Loucy (cell line): Measurements from ENCODE around the gene SLC16A4.

Source experiments
- H2AFZ ChIP-seq: fragments of 200-600 bp; sonication (generic); 2 replicates; pipeline ENCODE4 v1.6.0; 2016; ENCODE audit warnings: antibody characterized with exemption, mild to moderate bottlenecking, low read length, moderate library complexity
- H3F3A ChIP-seq: fragments of 200-600 bp; 2 replicates; pipeline ENCODE4 v1.6.0; 2016; ENCODE audit warnings: antibody characterized with exemption, low read depth, mild to moderate bottlenecking
- H3K27me3 ChIP-seq: fragments of 200-600 bp; sonication (generic); 2 replicates; pipeline ENCODE4 v1.6.1; 2014; ENCODE audit warnings: low read length, mild to moderate bottlenecking; ENCODE audit not compliant: insufficient read depth, poor library complexity, severe bottlenecking
- H3K36me3 ChIP-seq: fragments of 200-600 bp; sonication (generic); 2 replicates; pipeline ENCODE4 v1.6.1; 2016; ENCODE audit warnings: low read length; ENCODE audit not compliant: insufficient read depth
- H3K4me1 ChIP-seq: fragments of 200-600 bp; sonication (generic); 2 replicates; pipeline ENCODE4 v1.5.1; 2014; ENCODE audit warnings: low read length, mild to moderate bottlenecking; ENCODE audit not compliant: insufficient read depth, poor library complexity, severe bottlenecking
- H3K4me2 ChIP-seq: fragments of 200-600 bp; sonication (generic); 2 replicates; pipeline ENCODE4 v1.6.0; 2014; ENCODE audit warnings: antibody characterized with exemption, low read length, low read depth, mild to moderate bottlenecking; ENCODE audit not compliant: poor library complexity, severe bottlenecking
- H3K4me3 ChIP-seq: fragments of 200-600 bp; sonication (generic); 2 replicates; pipeline ENCODE4 v1.5.1; 2014; ENCODE audit warnings: low read length, mild to moderate bottlenecking, mixed read lengths; ENCODE audit not compliant: poor library complexity, severe bottlenecking
- H3K79me2 ChIP-seq: fragments of 200-600 bp; sonication (generic); 2 replicates; pipeline ENCODE4 v1.6.1; 2014; ENCODE audit warnings: low read length; ENCODE audit not compliant: insufficient read depth
- H3K9ac ChIP-seq: fragments of 200-600 bp; sonication (generic); 2 replicates; pipeline ENCODE4 v1.6.0; 2014; ENCODE audit warnings: mild to moderate bottlenecking, low read depth, low read length, moderate library complexity; ENCODE audit not compliant: poor library complexity, severe bottlenecking
- H3K9me2 ChIP-seq: fragments of 200-600 bp; sonication (generic); replicated peaks from 2 replicates; pipeline ENCODE4 v1.6.1; 2016; ENCODE audit warnings: low read depth, low read length, mixed read lengths
- H3K9me3 ChIP-seq: fragments of 200-600 bp; sonication (generic); 2 replicates; pipeline ENCODE4 v1.6.1; 2014; ENCODE audit warnings: mild to moderate bottlenecking, antibody characterized with exemption, low read length, low read depth; ENCODE audit not compliant: insufficient read depth
- H4K20me1 ChIP-seq: fragments of 200-600 bp; sonication (generic); 2 replicates; pipeline ENCODE4 v1.6.0; 2014; ENCODE audit warnings: antibody characterized with exemption, low read length, mild to moderate bottlenecking; ENCODE audit not compliant: insufficient read depth, poor library complexity, severe bottlenecking
- EZH2phosphoT487 ChIP-seq: fragments of 200-600 bp; IDR thresholded peaks from 2 replicates; pipeline ENCODE4 v1.6.1; 2018; ENCODE audit warnings: antibody characterized with exemption, mild to moderate bottlenecking, moderate library complexity, borderline replicate concordance
- TF ChIP-seq, protein P1 (sequence below): fragments of 200-600 bp; sonication (generic); conservative IDR thresholded peaks from 2 replicates; pipeline ENCODE4 v1.5.1; 2014; ENCODE audit warnings: mild to moderate bottlenecking, antibody characterized with exemption, low read length

Gene SLC16A4

DNA sequence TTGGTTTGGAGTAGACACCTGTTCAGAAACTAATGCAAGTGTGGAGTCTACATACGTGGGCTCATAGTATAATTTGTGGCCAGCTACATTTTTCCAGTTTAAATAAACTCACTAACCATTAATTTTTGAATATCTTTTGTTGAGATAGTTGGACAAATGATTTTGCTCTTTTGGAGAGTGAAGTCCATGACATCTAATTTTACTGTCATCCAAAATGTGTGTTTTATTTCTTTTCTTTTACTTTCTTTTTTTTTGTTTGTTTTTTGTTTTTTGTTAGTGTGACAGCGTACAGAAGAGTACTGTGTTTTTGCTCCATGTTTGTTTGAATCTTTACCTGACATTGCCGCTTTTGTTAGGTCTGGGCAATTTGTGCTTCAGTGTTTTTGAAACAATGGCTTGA, 46.7 kb downstream of the SLC16A4 start:
- peak overlapping the region; percentile 83 for H3K4me3 ChIP-seq
- H2AFZ ChIP-seq = no peak overlapping the region
- H3K9me3 ChIP-seq = no peaks in the 10 kb centered on the region
- H4K20me1 ChIP-seq = peaks cover 97% of the 10 kb centered on the region
- H3K9me2 ChIP-seq = no peaks in the 10 kb centered on the region
- H3K27me3 ChIP-seq = no peaks in the 10 kb centered on the region
- peak overlapping the region; percentile 85 for H3K9ac ChIP-seq
- TF ChIP-seq EZH2phosphoT487 = no peak
- TF ChIP-seq, protein P1, sequence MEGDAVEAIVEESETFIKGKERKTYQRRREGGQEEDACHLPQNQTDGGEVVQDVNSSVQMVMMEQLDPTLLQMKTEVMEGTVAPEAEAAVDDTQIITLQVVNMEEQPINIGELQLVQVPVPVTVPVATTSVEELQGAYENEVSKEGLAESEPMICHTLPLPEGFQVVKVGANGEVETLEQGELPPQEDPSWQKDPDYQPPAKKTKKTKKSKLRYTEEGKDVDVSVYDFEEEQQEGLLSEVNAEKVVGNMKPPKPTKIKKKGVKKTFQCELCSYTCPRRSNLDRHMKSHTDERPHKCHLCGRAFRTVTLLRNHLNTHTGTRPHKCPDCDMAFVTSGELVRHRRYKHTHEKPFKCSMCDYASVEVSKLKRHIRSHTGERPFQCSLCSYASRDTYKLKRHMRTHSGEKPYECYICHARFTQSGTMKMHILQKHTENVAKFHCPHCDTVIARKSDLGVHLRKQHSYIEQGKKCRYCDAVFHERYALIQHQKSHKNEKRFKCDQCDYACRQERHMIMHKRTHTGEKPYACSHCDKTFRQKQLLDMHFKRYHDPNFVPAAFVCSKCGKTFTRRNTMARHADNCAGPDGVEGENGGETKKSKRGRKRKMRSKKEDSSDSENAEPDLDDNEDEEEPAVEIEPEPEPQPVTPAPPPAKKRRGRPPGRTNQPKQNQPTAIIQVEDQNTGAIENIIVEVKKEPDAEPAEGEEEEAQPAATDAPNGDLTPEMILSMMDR = no peak
- H3F3A ChIP-seq = no peaks in the 10 kb centered on the region
- H3K4me2 ChIP-seq = peak overlapping the region; percentile 95
- H3K4me1 ChIP-seq = peaks cover 81% of the 10 kb centered on the region
- peaks cover 66% of the 10 kb centered on the region for H3K36me3 ChIP-seq
- peaks cover 99% of the 10 kb centered on the region for H3K79me2 ChIP-seq

DNA sequence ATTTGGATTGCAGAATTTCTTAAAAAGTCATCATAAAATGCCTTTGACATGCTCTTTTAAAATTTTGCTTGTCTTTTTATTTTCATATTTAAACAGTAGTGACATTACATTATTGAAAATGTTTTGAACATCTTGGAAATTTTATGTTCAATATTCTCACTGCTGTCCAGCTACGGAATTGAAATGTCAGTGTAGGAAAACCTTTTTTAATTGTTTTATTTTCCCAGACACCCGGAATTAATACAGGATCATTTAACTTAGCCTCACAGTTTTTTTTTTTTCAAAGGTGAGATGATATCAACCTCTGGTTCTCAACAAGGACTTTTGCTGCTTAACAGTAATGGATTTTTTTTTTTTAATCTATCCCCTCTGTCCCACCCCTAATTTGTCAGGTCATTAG, 47.6 kb downstream of the SLC16A4 start:
- H3K4me1 ChIP-seq = peaks cover 72% of the 10 kb centered on the region
- H3K79me2 ChIP-seq = peaks cover 90% of the 10 kb centered on the region
- no peaks in the 10 kb centered on the region for H3F3A ChIP-seq
- no peaks in the 10 kb centered on the region for H3K9me2 ChIP-seq
- TF ChIP-seq, protein P1 = no peak
- no peak for TF ChIP-seq EZH2phosphoT487
- no peak overlapping the region for H2AFZ ChIP-seq
- H4K20me1 ChIP-seq = peaks cover 88% of the 10 kb centered on the region
- peak overlapping the region; percentile 85 for H3K9ac ChIP-seq
- peak overlapping the region; percentile 83 for H3K4me3 ChIP-seq
- no peaks in the 10 kb centered on the region for H3K9me3 ChIP-seq
- H3K27me3 ChIP-seq = no peaks in the 10 kb centered on the region
- H3K36me3 ChIP-seq = peaks cover 63% of the 10 kb centered on the region
- peak overlapping the region; percentile 95 for H3K4me2 ChIP-seq

- H3K9ac ChIP-seq = peak overlapping the region; percentile 85
- H4K20me1 ChIP-seq = peaks cover 75% of the 10 kb centered on the region
- peaks cover 82% of the 10 kb centered on the region for H3K79me2 ChIP-seq
- no peaks in the 10 kb centered on the region for H3K9me2 ChIP-seq
- TF ChIP-seq EZH2phosphoT487 = no peak
- TF ChIP-seq, protein P1 = no peak
- H3K9me3 ChIP-seq = no peaks in the 10 kb centered on the region
- no peaks in the 10 kb centered on the region for H3K27me3 ChIP-seq
- peaks cover 67% of the 10 kb centered on the region for H3K4me1 ChIP-seq
- H3K4me2 ChIP-seq = peak overlapping the region; percentile 95
- H3F3A ChIP-seq = no peaks in the 10 kb centered on the region
- peak overlapping the region; percentile 83 for H3K4me3 ChIP-seq
- H3K36me3 ChIP-seq = peaks cover 53% of the 10 kb centered on the region
- H2AFZ ChIP-seq = no peak overlapping the region
Observed at GRCh38 chr1:110341872-110342331, 48.9 kb downstream of the SLC16A4 start.
